T1000 (cell line): Measurements from ENCODE around the gene DAB2IP.

Source experiments
- DNase-seq: peaks from one replicate; lab custom pipeline; 2025; ENCODE audit warnings: mixed read lengths; lab: John Stamatoyannopoulos, UW

The DAB2IP gene

GRCh38 chr9:121763561-121764370, 112.3 kb downstream of the DAB2IP start:
- no peak for DNase-seq

- DNase-seq, result no peak
These were observed 112.9 kb downstream of the DAB2IP start for GRCh38 chr9:121764371-121764730.

- no peak for DNase-seq
These were observed 113.9 kb downstream of the DAB2IP start for GRCh38 chr9:121765021-121765950.

GRCh38 chr9:121766081-121766683, 114.7 kb downstream of the DAB2IP start:
- no peak for DNase-seq

- DNase-seq, result no peak
These were observed 115.8 kb downstream of the DAB2IP start for GRCh38 chr9:121767171-121767769.

GRCh38 chr9:121768416-121769015, 117.1 kb downstream of the DAB2IP start:
- no peak for DNase-seq

- no peak for DNase-seq
These were observed 118.5 kb downstream of the DAB2IP start for GRCh38 chr9:121769939-121770338.

- no peak for DNase-seq
These were observed 119.2 kb downstream of the DAB2IP start for GRCh38 chr9:121770415-121771273.

- no peak for DNase-seq
These were observed 120.0 kb downstream of the DAB2IP start for GRCh38 chr9:121771418-121771817.

- DNase-seq, result no peak
These were observed 120.6 kb downstream of the DAB2IP start for GRCh38 chr9:121771851-121772599.

GRCh38 chr9:121772600-121773285, 121.3 kb downstream of the DAB2IP start:
- DNase-seq, result no peak

- no peak for DNase-seq
These were observed 122.0 kb downstream of the DAB2IP start for GRCh38 chr9:121773286-121773953.

- no peak for DNase-seq
These were observed 122.7 kb downstream of the DAB2IP start for GRCh38 chr9:121773954-121774714.

GRCh38 chr9:121774715-121775613, 123.5 kb downstream of the DAB2IP start:
- no peak for DNase-seq

- no peak for DNase-seq
These were observed 124.7 kb downstream of the DAB2IP start for GRCh38 chr9:121776001-121776738.
